Natural killer cell (primary cell): ENCODE measurements around the gene RETSAT. TPM values are rescaled to one million over a fixed set of nuclear protein-coding genes. Genes with fewer than 3 reads are reported as not detected.

Source experiments
- ATAC-seq, 3 donors: fragments of 150-1000 bp in 2 of 3; fragments of 200-7000 bp in 1 of 3; cut with Tn5 transposase; 1 replicate in 1 of 3; 2 replicates in 2 of 3; pipeline ENCODE4 v1.10.0; 2021; ENCODE audit warnings: mild to moderate bottlenecking in 2 of 3, moderate library complexity in 2 of 3
- DNase-seq, 2 donors: peaks; one replicate each; pipeline versions ENCODE4 v3.0.0 to v3.0.0-alpha.2; 2013 to 2021; ENCODE audit warnings: mixed read lengths in 1 of 2
- H3K27ac ChIP-seq: one replicate; pipeline ENCODE4 v1.5.1; 2013; ENCODE audit warnings: mild to moderate bottlenecking, low read length
- H3K27me3 ChIP-seq: one replicate; pipeline ENCODE4 v1.6.1; 2013; ENCODE audit warnings: low read length; ENCODE audit not compliant: control insufficient read depth, insufficient read depth
- H3K36me3 ChIP-seq: one replicate; pipeline ENCODE4 v1.6.1; 2013; ENCODE audit warnings: low read length; ENCODE audit not compliant: control insufficient read depth, insufficient read depth
- H3K4me1 ChIP-seq: one replicate; pipeline ENCODE4 v1.6.1; 2013; ENCODE audit warnings: low read length; ENCODE audit not compliant: control insufficient read depth, insufficient read depth
- H3K4me3 ChIP-seq: one replicate; pipeline ENCODE4 v1.5.1; 2013; ENCODE audit warnings: low read length
- H3K9me3 ChIP-seq: one replicate; pipeline ENCODE4 v1.6.1; 2013; ENCODE audit warnings: low read length; ENCODE audit not compliant: control insufficient read depth, insufficient read depth
- H3K27ac Mint-ChIP-seq, 2 donors: one replicate each; pipeline ENCODE4 v1.8.0; 2022; ENCODE audit warnings: mild to moderate bottlenecking in 2 of 2, mixed read lengths in 2 of 2, moderate library complexity in 1 of 2
- H3K27me3 Mint-ChIP-seq, 2 donors: one replicate each; pipeline ENCODE4 v1.8.0; 2022; ENCODE audit warnings: low read depth in 2 of 2, mixed read lengths in 2 of 2
- H3K36me3 Mint-ChIP-seq: one replicate; pipeline ENCODE4 v1.8.0; 2022; ENCODE audit warnings: mixed read lengths
- H3K4me1 Mint-ChIP-seq, 2 donors: one replicate each; pipeline ENCODE4 v1.8.0; 2022; ENCODE audit warnings: mixed read lengths in 2 of 2
- H3K4me3 Mint-ChIP-seq: one replicate; pipeline ENCODE4 v1.8.0; 2022; ENCODE audit warnings: mild to moderate bottlenecking, moderate library complexity, mixed read lengths
- H3K9me3 Mint-ChIP-seq, 2 donors: one replicate each; pipeline ENCODE4 v1.8.0; 2022; ENCODE audit warnings: mixed read lengths in 2 of 2
- CTCF ChIP-seq: fragments of 200-600 bp; IDR thresholded peaks from one replicate; pipeline ENCODE4 v1.8.0; 2022; ENCODE audit warnings: antibody characterized with exemption
- whole genome bisulfite sequencing: methylation state at CpG from one replicate; pipeline ENCODE4 v1.1.7; 2013; ENCODE audit warnings: missing lambda C conversion rate; ENCODE audit not compliant: insufficient coverage; 5-methylcytosine and 5-hydroxymethylcytosine counted together
- intact Hi-C: fragments of 100-400 bp; cut with micrococcal nuclease; formaldehyde crosslinking; loops from one replicate; pipeline ENCODE4 v1.14.2; 2022
- total RNA-seq, 4 donors: library from RNA; stranded (reverse); fragments of 120-200 nt in 1 of 4; gene quantifications; one replicate each; pipeline versions ENCODE4 v1.2.3 to v1.2.4, GENCODE V29; 2013 to 2022

The RETSAT gene
- total RNA-seq, 3 donors from 2014 or later (not counting 1 experiment from before 2014, with no cell fraction given): 22.7 to 36.5 (median 33.9) TPM

GRCh38 chr2:85390941-85391669, 36.8 kb upstream of the RETSAT start:
- Histone ChIP-seq H3K4me1 (peaks cover 14% of the 10 kb centered on the region), H3K4me3 (no peak overlapping the region), H3K9me3 (no peaks in the 10 kb centered on the region), H3K27me3 (no peaks in the 10 kb centered on the region), H3K27ac (peak overlapping the region; percentile 8), H3K36me3 (peaks cover 25% of the 10 kb centered on the region)
- no peak overlapping the region for H3K4me3 Mint-ChIP-seq
- peak; percentile 66 for TF ChIP-seq CTCF
- WGBS: 89% methylated on average over 11 of the region's 11 CpGs
- H3K27me3 Mint-ChIP-seq: no peaks in the 10 kb centered on the region
- intact Hi-C loops: no loop called here
- H3K4me1 Mint-ChIP-seq: peaks cover 5 to 14% of the 10 kb centered on the region in 2 donors
- DNase-seq (peak; percentile 64 to 78), ATAC-seq (peak; percentile 58 to 78 (median 73))
- no peaks in the 10 kb centered on the region for H3K36me3 Mint-ChIP-seq
- no peaks in the 10 kb centered on the region for H3K9me3 Mint-ChIP-seq
- no peak overlapping the region for H3K27ac Mint-ChIP-seq

GRCh38 chr2:85388878-85389538, 34.7 kb upstream of the RETSAT start:
- WGBS: 90% methylated on average over 9 of the region's 9 CpGs
- peaks cover 29% of the 10 kb centered on the region for H3K36me3 ChIP-seq

GRCh38 chr2:85387754-85388153, 33.4 kb upstream of the RETSAT start:
- no peak overlapping the region for H3K4me3 Mint-ChIP-seq
- no peak overlapping the region for H3K4me3 ChIP-seq
- no peak overlapping the region for H3K27ac ChIP-seq
- no peak for TF ChIP-seq CTCF
- no peak for ATAC-seq
- no peaks in the 10 kb centered on the region for H3K27me3 Mint-ChIP-seq
- 100% methylated on average over 2 of the region's 2 CpGs for WGBS
- H3K27me3 ChIP-seq: no peaks in the 10 kb centered on the region
- no peaks in the 10 kb centered on the region for H3K36me3 Mint-ChIP-seq
- H3K27ac Mint-ChIP-seq: no peak overlapping the region
- H3K36me3 ChIP-seq: peaks cover 29% of the 10 kb centered on the region
- intact Hi-C loops: no loop called here
- H3K4me1 Mint-ChIP-seq: peaks cover 5 to 9% of the 10 kb centered on the region in 2 donors
- no peaks in the 10 kb centered on the region for H3K9me3 ChIP-seq
- DNase-seq: no peak
- no peaks in the 10 kb centered on the region for H3K9me3 Mint-ChIP-seq
- peaks cover 13% of the 10 kb centered on the region for H3K4me1 ChIP-seq

More at GRCh38 chr2:85388878-85389538, 34.7 kb upstream of the RETSAT start:
- H3K9me3 ChIP-seq: no peaks in the 10 kb centered on the region
- H3K4me3 ChIP-seq: no peak overlapping the region
- intact Hi-C loops: no loop called here
- no peak for TF ChIP-seq CTCF
- Mint-ChIP-seq H3K4me3 (no peak overlapping the region), H3K36me3 (no peaks in the 10 kb centered on the region), H3K27me3 (no peaks in the 10 kb centered on the region), H3K27ac (no peak overlapping the region), H3K9me3 (no peaks in the 10 kb centered on the region), H3K4me1 (peaks cover 5 to 12% of the 10 kb centered on the region in 2 donors)
- no peaks in the 10 kb centered on the region for H3K27me3 ChIP-seq
- peaks cover 14% of the 10 kb centered on the region for H3K4me1 ChIP-seq
- no peak overlapping the region for H3K27ac ChIP-seq
- no peak for DNase-seq
- no peak for ATAC-seq
